SIG-M5 treated with dmso at 0.1 percent for 504 hours (cell line): ENCODE results near the gene PRR20G.

Experiments used
- DNase-seq: peaks from one replicate; lab custom pipeline; 2025; ENCODE audit not compliant: unreplicated experiment; lab: John Stamatoyannopoulos, UW

PRR20G gene

GRCh38 chr3:127264794-127265514, 22.9 kb downstream of the PRR20G start:
- no peak for DNase-seq

DNA sequence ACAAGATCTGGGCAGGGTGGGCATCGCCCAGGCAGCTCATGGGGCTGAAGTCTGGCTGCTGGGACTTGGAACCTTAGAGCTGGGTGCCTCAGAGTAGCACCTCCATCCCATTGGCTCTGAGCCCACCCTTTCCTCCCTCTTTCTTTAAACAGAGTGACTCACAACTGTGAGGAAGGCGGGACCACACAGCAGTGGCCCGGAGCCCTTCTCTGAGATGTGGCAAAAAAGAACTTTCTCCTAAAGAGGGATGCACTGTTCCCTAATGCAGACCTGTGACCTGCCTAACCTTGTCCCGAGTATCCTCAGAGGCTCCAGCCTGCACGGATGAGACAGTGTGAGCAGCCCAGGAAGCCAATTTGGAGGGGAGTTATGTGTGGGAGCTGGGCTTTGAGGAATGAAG, 23.6 kb downstream of the PRR20G start:
- DNase-seq, result no peak

DNA sequence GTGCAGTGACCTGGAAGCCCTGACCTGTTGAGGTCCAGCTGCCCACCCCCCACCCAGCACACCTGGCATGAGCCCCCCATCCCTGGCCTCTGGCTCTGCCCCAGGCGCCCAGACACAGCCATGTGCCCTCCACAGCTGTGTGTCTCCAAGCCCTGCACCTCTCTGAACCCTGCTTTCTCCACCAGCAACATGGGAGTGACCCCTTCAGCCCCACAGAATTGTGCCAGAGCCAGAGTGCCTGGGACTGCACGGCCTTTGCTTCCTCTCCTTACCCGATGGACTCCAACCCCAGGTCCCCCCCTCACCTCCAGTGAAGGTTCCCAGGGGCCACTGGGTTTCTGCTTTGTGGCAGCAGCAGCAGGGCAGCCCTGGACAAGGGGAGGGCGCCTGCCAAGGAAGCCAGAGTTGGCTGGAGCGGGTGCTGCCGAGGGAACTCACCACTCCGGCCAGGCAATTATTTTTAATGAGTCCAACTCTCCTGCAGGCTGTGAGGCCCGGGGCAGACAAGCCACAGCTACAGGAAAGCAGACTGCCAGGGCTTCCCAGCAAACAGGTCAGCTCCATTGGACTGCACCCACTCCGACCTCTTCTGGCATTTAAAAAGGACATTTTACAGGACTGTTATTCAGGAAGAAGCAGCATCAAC, 24.1 kb downstream of the PRR20G start:
- DNase-seq, result no peak

GRCh38 chr3:127263037-127263436, 24.8 kb downstream of the PRR20G start:
- DNase-seq, result no peak

DNA sequence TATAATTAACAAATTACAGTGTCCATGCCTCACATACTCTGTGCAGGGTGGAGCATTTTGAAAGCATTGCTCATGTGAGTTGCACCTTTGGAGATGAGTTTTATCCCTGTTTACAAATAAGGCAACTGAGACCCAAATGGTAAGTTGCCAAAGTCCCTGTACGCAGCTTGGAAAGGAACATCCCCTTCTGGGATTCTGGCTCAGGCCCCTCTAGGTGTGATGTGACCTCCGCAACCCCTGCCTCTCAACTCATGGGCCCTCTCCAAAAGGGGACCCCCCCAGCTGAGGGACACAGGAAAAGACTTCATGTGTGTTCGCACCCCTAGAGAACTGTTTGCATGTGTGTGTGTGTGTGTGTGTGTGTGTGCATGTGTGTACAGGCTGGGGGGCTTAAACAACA, 25.3 kb downstream of the PRR20G start:
- no peak for DNase-seq

DNA sequence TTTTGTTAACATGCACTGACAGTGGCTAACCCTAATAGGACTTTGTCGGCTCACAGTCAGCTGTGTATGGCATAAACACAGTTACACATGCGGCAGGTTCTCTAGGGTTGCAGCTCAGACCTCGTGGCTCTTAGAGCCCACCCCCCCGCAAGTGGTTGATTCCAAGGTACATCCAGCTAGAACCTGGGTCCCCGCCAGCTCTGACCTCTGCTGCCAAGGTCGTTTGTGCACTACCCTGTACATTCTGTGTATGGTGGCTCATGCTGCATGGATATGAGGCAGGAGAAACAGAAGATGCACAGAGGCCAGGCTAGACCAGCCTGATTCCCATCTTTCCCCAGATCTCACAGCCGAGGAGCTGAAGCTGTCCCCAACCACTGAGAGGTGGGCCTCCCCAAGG, 25.9 kb downstream of the PRR20G start:
- no peak for DNase-seq

DNA sequence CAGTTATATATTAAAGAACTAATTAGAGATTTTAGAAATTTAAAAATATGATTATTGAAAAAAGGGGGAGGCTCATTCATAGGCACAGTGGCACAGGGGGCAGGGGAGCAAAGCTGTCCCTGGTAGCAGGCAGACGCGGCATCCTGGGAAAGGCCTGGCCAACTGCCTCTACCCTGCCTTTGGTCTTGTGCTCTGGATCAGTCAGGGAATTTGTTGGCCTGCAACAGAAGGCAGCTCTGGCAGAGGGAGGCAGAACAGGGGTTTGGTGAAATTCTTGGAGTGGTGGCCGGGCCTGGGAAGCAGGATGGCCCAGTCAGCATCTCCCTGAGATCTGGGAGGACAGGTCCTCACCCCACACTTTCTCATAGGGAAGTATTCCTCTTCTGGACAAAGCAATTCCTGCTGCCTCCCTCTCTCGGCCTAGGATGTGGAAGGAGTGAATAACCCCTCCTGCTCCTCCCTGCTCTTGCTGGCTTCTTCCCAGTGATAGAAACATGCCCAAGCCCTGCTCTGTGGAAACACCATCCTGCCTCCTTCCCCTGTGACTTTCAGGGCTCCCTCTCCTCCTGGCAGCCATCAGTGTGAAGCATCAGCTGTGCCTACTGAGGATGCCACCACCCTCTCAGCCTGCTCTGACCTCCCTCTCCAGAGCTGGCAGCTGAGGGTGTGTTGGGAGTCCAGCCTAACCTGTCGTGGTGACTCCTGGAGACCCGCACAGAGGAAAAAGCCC, 26.9 kb downstream of the PRR20G start:
- DNase-seq, result no peak

DNA sequence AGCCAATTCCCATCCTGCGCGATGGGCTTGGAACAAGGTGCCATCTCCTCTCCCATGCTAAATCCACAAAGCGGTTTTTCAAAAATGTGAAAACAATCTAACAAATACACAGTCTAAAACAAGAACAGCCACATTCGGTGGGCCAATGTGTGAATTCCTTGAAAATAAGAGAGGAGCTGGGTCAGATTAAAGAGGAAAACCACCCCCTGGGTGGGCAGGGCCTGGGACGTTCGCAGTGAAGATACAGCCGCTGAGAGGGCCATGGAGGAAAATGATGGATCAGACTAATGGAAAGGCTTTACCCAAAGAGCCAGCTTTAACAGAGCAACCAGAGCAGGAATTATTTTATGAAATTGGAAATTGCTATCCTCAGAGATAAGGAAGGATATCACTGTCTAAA, 27.4 kb downstream of the PRR20G start:
- DNase-seq, result no peak

DNA sequence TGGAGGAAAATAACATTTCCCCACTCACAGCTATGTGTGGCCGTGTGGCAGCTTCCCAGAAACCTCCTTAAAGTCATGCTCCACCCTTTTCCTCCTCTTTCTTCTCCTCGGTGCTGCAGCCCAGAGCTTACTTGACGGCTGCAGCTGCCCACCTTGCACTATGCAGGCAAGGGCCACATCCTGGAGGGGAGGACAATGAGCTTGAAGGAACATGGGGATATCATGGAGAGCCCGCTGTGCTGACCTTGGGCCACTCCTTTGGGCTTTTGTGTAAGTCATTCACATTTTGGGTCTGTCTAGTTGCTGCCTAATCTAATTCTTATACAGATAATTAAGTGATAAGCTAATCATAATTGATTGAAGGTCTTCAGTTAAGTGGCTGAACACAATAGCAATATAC, 28.0 kb downstream of the PRR20G start:
- DNase-seq, result no peak

GRCh38 chr3:127258733-127259132, 29.1 kb downstream of the PRR20G start:
- DNase-seq, result no peak

DNA sequence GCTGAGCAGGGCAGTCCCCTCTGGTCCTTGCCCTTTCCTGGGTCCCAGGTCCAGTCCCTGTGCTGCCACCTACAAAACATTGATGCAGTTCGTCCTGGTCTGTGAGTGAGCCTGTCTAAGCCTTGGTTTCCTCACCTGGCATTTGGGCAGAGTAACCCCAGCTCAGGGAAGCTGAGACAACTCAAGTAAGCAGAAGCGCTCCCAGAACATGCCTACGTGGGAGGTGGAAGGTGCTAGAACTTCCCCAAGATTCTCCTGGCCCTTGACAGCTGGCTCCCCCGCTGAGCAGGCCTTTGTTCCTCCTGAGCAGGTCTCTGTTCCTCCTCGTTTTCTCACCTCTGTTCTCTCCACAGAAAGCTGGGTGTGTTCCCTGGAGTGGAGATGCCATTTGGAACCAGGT, 30.5 kb downstream of the PRR20G start:
- no peak for DNase-seq

GRCh38 chr3:127256733-127257271, 31.0 kb downstream of the PRR20G start:
- DNase-seq, result no peak

GRCh38 chr3:127256138-127256537, 31.7 kb downstream of the PRR20G start:
- DNase-seq, result no peak

DNA sequence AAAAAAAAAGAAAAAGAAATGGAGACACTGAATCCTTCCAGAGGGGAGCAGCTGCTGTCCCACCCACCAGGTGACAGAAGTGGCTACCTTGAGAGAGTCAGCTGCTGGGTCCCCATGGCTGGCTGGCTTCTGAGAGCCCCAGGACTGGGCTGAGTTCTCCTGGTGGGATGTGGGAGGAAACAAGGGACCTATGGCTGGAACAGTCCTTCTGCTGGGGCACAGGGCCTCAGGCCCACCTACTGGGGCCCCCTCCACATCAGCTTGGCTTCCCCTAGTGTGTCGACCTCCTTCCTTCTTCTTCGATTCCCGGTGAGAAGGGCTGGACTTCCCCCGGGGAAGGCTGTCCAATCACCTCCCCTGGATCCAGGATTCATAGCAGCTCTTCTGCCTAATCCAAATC, 32.3 kb downstream of the PRR20G start:
- no peak for DNase-seq

DNA sequence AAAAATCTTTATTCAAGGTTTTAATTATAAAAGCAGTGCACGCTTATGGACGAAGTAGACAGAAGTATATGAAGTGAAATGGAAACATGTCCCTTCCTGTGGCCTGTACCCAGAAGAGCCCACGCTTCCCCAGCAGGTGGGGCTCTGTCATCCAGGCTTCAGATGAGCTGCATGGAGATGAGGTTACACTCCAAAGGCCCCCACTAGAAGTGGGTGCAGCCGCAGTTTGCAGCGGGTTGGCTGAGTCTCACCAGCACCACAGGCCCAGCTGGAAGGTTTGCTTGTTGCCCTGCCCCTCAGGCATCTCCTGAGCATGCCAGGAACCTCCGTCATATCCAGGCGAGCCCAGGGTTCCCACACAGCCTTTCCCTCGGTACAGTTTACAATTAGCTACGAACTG, 33.1 kb downstream of the PRR20G start:
- DNase-seq, result peak; percentile 6

DNA sequence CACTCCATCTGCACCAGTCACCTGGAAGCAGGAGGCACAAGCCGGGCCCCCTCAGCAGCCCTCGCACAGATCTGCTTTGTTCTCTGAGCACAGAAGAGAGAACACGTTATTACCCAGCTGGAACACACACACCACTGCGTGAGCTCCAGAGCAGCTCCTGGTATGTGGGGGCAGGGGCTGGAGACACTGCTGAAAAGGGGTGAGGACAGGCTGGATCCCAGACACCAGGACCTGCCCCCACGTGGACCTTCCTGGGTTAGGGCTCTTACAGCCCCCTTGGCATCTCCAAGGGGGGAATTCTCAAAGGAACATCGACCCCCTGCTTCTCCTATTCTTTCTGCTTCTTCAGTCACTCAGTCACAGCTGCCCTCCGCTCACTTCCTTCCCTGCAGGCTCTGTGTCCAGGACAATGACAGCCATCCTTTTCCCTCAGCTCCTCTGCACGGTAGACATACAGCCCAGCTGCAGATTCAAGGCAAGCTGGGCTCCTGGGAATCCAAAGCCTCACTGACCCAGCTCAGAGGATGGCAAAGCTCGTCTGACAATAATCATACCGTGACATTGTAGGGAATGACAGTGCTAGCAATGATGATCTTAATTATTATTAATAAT, 33.7 kb downstream of the PRR20G start:
- no peak for DNase-seq

DNA sequence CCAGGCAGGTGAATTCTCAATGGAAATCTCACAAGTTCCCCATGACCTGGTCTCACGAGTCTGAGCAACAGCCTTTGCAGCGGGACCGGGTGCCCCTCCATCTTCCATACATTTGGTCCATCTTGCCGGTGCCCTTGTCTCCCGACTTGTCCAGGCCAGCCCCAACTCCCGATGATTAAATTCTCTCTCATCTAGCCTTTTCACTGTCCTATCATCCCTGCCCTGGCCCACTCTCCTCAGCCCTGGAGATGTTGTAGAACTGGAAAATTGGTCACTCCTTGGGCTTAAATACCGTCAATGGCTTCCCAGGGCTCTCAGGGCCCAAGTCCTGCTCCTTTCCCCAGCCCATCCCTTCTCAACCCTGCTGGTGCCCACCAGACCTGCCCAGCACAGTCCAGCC, 34.4 kb downstream of the PRR20G start:
- no peak for DNase-seq

DNA sequence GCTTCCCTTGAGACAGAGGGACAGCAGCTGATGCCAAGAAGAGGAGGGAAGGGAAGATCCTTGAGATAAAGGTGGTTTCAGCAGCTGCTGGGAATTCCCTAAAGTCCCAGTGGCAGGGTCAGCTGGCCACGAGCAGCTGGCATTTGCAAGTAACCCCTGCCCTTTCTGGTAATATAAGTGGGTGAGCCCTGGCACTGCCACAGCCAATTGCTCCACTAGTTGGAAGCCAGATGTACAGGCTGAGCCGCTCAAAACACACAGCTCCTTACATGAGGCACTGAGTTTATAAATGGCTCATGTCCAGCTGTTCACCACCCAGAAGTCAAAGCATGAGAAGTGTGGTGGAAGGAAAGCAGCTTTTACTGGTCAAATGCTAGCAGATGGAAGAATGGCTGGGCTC, 35.4 kb downstream of the PRR20G start:
- DNase-seq, result no peak

GRCh38 chr3:127250032-127250431, 37.8 kb downstream of the PRR20G start:
- no peak for DNase-seq

- no peak for DNase-seq
Measured at GRCh38 chr3:127247292-127247691, 40.6 kb downstream of the PRR20G start.

DNA sequence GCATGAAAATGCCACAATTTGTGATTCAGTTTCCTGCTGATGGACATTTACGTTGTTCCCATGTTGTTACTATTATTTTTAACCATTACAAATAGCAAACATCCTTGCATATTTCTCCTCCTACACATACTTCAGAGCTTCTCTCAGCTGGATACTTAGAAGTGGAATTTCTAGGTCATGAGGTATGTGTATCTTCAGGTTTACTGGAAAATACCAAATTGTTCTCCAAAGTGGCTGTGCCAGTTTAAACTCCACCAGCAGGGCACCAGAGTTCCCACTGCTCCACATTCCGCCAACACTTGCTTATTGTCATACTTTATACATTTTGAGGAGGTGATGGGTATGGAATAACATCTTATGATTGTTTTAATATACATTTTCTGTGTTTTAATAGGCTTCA, 49.2 kb downstream of the PRR20G start:
- DNase-seq, result no peak

DNA sequence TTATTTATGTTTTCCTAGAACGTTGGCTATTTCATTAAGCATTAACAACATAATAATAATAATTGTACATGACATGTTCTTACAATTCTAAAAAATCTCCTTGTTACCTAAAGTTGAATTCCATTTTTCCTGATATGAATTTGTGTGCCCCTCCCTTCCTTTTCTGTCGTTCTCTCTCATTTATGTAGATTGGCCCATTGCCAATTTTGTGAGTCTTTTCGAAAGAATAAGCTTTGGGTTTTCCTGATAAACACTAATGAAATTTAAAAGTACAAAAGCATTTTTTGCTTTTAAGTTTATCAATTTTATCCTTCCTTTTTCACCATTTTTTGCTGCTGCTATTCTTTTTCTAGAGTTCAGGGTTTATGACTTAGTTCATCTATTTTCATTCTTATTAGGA, 50.0 kb downstream of the PRR20G start:
- no peak for DNase-seq
